ENCODE results near the gene HEBP2. TPM values are rescaled to one million over a fixed set of nuclear protein-coding genes. Genes with fewer than 3 reads are reported as not detected.

Gene HEBP2
- total RNA-seq, 2 experiments from 2014 or later = 31.8 to 32.9 TPM

GRCh38 chr6:138446821-138447220, 42.8 kb downstream of the HEBP2 start:
- DNase-seq (no peak), ATAC-seq (ENCODE audit: poor library complexity) (no peak)
- H3K36me3 Mint-ChIP-seq (ENCODE audit: low read depth) = no peaks in the 10 kb centered on the region
- Histone ChIP-seq H3K9me3 (ENCODE audit: control insufficient read depth in 1 of 2, insufficient read depth in 1 of 2, low read length in 2 of 2) (no peaks in the 10 kb centered on the region), H3K27ac (ENCODE audit: low read depth in 1 of 2, low read length in 2 of 2) (no peak overlapping the region), H3K27me3 (ENCODE audit: control insufficient read depth in 1 of 2, insufficient read depth in 2 of 2, low read length in 2 of 2) (no peaks in the 10 kb centered on the region), H3K36me3 (ENCODE audit: insufficient read depth, low read length) (no peaks in the 10 kb centered on the region), H3K4me1 (ENCODE audit: insufficient read depth, low read length) (no peaks in the 10 kb centered on the region), H3K4me3 (ENCODE audit: low read length) (no peak overlapping the region)
- TF ChIP-seq, protein P1, sequence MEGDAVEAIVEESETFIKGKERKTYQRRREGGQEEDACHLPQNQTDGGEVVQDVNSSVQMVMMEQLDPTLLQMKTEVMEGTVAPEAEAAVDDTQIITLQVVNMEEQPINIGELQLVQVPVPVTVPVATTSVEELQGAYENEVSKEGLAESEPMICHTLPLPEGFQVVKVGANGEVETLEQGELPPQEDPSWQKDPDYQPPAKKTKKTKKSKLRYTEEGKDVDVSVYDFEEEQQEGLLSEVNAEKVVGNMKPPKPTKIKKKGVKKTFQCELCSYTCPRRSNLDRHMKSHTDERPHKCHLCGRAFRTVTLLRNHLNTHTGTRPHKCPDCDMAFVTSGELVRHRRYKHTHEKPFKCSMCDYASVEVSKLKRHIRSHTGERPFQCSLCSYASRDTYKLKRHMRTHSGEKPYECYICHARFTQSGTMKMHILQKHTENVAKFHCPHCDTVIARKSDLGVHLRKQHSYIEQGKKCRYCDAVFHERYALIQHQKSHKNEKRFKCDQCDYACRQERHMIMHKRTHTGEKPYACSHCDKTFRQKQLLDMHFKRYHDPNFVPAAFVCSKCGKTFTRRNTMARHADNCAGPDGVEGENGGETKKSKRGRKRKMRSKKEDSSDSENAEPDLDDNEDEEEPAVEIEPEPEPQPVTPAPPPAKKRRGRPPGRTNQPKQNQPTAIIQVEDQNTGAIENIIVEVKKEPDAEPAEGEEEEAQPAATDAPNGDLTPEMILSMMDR (IDR thresholded peaks at IDR 0.05) = no peak
- no peaks in the 10 kb centered on the region for H3K4me1 Mint-ChIP-seq (ENCODE audit: low read depth)
- H3K9me3 Mint-ChIP-seq = no peaks in the 10 kb centered on the region
- intact Hi-C loops (cut with DNase I, micrococcal nuclease) = no loop called here
- ChIA-PET POLR2A (interaction anchor here (2.4 kb wide), 1 partner anchor 9 kb away, joined by 10 read pairs; no protein-coding TSS in a partner anchor), CTCF (interaction anchor here (1.1 kb wide), 1 partner anchor 9 kb away, joined by 3 read pairs; no protein-coding TSS in a partner anchor)
- H3K4me3 Mint-ChIP-seq = no peak overlapping the region
- H3K27ac Mint-ChIP-seq = no peak overlapping the region
- H3K27me3 Mint-ChIP-seq = no peaks in the 10 kb centered on the region

- no peak overlapping the region for H3K4me3 Mint-ChIP-seq
- ChIA-PET CTCF (no interaction called here), POLR2A (no interaction called here)
- H3K4me3 ChIP-seq (ENCODE audit: low read length) = no peak overlapping the region
- no peaks in the 10 kb centered on the region for H3K9me3 Mint-ChIP-seq
- no peak overlapping the region for H3K27ac Mint-ChIP-seq
- no peaks in the 10 kb centered on the region for H3K36me3 ChIP-seq (ENCODE audit: insufficient read depth, low read length)
- H3K4me1 ChIP-seq (ENCODE audit: insufficient read depth, low read length) = peaks cover 12% of the 10 kb centered on the region
- no peak for ATAC-seq (ENCODE audit: poor library complexity)
- no peaks in the 10 kb centered on the region for H3K9me3 ChIP-seq (ENCODE audit: control insufficient read depth in 1 of 2, insufficient read depth in 1 of 2, low read length in 2 of 2)
- DNase-seq = no peak
- no peaks in the 10 kb centered on the region for H3K27me3 ChIP-seq (ENCODE audit: control insufficient read depth in 1 of 2, insufficient read depth in 2 of 2, low read length in 2 of 2)
- no peak overlapping the region for H3K27ac ChIP-seq (ENCODE audit: low read depth in 1 of 2, low read length in 2 of 2)
- TF ChIP-seq, protein P1 (IDR thresholded peaks at IDR 0.05) = no peak
- intact Hi-C loops (cut with DNase I, micrococcal nuclease) = no loop called here
- no peaks in the 10 kb centered on the region for H3K27me3 Mint-ChIP-seq
- H3K36me3 Mint-ChIP-seq (ENCODE audit: low read depth) = no peaks in the 10 kb centered on the region
- peaks cover 11% of the 10 kb centered on the region for H3K4me1 Mint-ChIP-seq (ENCODE audit: low read depth)
Observed at GRCh38 chr6:138450445-138450844, 46.4 kb downstream of the HEBP2 start.

DNA sequence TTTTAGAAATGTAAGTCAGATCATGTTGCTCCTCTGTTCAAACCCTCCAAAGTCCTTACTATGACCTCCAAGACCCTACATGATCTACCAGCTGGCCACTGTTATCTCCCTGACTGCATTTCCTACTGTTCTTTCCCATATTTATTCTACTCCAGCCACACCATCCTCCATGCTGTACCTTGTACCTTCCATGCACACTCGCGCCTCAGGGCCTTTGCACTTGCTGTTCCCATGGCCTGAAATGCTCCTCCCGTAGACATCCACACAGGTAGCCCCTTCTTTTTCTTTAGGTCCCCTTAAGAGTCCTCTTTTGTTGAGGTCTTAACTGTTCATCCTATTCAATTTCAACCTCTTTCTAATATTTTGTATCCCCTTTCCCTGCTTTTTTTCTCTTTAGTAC, 47.0 kb downstream of the HEBP2 start:
- no peak overlapping the region for H3K27ac Mint-ChIP-seq
- H3K4me3 Mint-ChIP-seq = no peak overlapping the region
- no peaks in the 10 kb centered on the region for H3K36me3 Mint-ChIP-seq (ENCODE audit: low read depth)
- H3K27me3 ChIP-seq (ENCODE audit: control insufficient read depth in 1 of 2, insufficient read depth in 2 of 2, low read length in 2 of 2) = no peaks in the 10 kb centered on the region
- no peak for ATAC-seq (ENCODE audit: poor library complexity)
- no peak overlapping the region for H3K4me3 ChIP-seq (ENCODE audit: low read length)
- H3K9me3 Mint-ChIP-seq = no peaks in the 10 kb centered on the region
- intact Hi-C loops (cut with DNase I, micrococcal nuclease) = no loop called here
- TF ChIP-seq, protein P1 (IDR thresholded peaks at IDR 0.05) = no peak
- ChIA-PET CTCF (no interaction called here), POLR2A (no interaction called here)
- H3K27me3 Mint-ChIP-seq = no peaks in the 10 kb centered on the region
- H3K36me3 ChIP-seq (ENCODE audit: insufficient read depth, low read length) = no peaks in the 10 kb centered on the region
- peaks cover 12% of the 10 kb centered on the region for H3K4me1 ChIP-seq (ENCODE audit: insufficient read depth, low read length)
- H3K9me3 ChIP-seq (ENCODE audit: control insufficient read depth in 1 of 2, insufficient read depth in 1 of 2, low read length in 2 of 2) = no peaks in the 10 kb centered on the region
- no peak overlapping the region for H3K27ac ChIP-seq (ENCODE audit: low read depth in 1 of 2, low read length in 2 of 2)
- no peak for DNase-seq
- H3K4me1 Mint-ChIP-seq (ENCODE audit: low read depth) = peaks cover 17% of the 10 kb centered on the region

All from CD4-positive, alpha-beta T cell (primary cell).